SK-N-MC (cell line): ENCODE data around the gene TBCEL.

Experiments
- EZH2 ChIP-seq: fragments of 200-600 bp; sonication (generic); IDR thresholded peaks from one replicate; pipeline ENCODE4 v1.6.1; 2017; ENCODE audit warnings: antibody characterized with exemption
- FOXP2 ChIP-seq: optimal IDR thresholded peaks from 2 replicates; pipeline ENCODE3; 2011; ENCODE audit warnings: mild to moderate bottlenecking, moderate library complexity; ENCODE audit not compliant: insufficient read depth; ENCODE audit errors: extremely low read length, control extremely low read depth
- POLR2AphosphoS5 ChIP-seq: IDR thresholded peaks from 2 replicates; pipeline ENCODE4 v1.6.1; 2012; ENCODE audit warnings: mild to moderate bottlenecking, low read depth, low read length, borderline replicate concordance

- no peak for TF ChIP-seq EZH2
- TF ChIP-seq POLR2AphosphoS5, result no peak
- TF ChIP-seq FOXP2, result no peak
Measured at GRCh38 chr11:121067962-121068647, 44.2 kb downstream of the TBCEL start.
